B cell (primary cell): Measurements from ENCODE around the gene NBAS. TPM values are rescaled to one million over a fixed set of nuclear protein-coding genes. Genes with fewer than 3 reads are reported as not detected.

Experiments
- ATAC-seq: fragments of 200-7000 bp; cut with Tn5 transposase; one replicate; pipeline ENCODE4 v1.10.0; 2021; ENCODE audit warnings: low read depth, mild to moderate bottlenecking, moderate number of reproducible peaks, moderate library complexity
- CTCF ChIA-PET: fragments of 350-600 bp; sonication (Branson Sonifier 250); formaldehyde crosslinking; loops from one replicate; lab custom pipeline; 2021; ENCODE audit warnings: antibody characterized with exemption, inconsistent platforms; lab: Charles Lee
- POLR2A ChIA-PET: fragments of 350-600 bp; sonication (Branson Sonifier 250); formaldehyde crosslinking; loops from one replicate; lab custom pipeline; 2021; ENCODE audit warnings: antibody characterized with exemption; lab: Charles Lee
- DNase-seq: peaks from one replicate; pipeline ENCODE4 v3.0.0; 2013
- H2AFZ ChIP-seq: 2 replicates; pipeline ENCODE4 v1.6.1; 2012; ENCODE audit warnings: mild to moderate bottlenecking, low read depth, low read length; ENCODE audit not compliant: insufficient read depth, poor library complexity, severe bottlenecking
- H3K27ac ChIP-seq, 2 donors: 1 replicate in 1 of 2; 2 replicates in 1 of 2; pipeline ENCODE4 v1.5.1; 2012 to 2013; ENCODE audit warnings: low read length in 2 of 2, mild to moderate bottlenecking in 2 of 2, moderate library complexity in 1 of 2
- H3K27me3 ChIP-seq, 4 experiments: fragments of 200-600 bp in 1 of 4; sonication (generic) in 1 of 4; replicated peaks in 1 of 4; 1 replicate in 2 of 4; 2 replicates in 2 of 4; pipeline versions ENCODE4 v1.6.1 to v1.7.0; 2013 to 2016; ENCODE audit warnings: low read length in 3 of 4, mild to moderate bottlenecking in 2 of 4, mixed read lengths in 1 of 4, moderate library complexity in 1 of 4; ENCODE audit not compliant: insufficient read depth in 4 of 4, control insufficient read depth in 3 of 4; ENCODE audit errors: control extremely low read depth in 1 of 4
- H3K36me3 ChIP-seq, 2 experiments: replicated peaks in 1 of 2; 1 replicate in 1 of 2; 2 replicates in 1 of 2; pipeline versions ENCODE4 v1.6.1 to v1.7.1; 2013; ENCODE audit warnings: low read length in 1 of 2; ENCODE audit not compliant: insufficient read depth in 2 of 2, control insufficient read depth in 1 of 2; ENCODE audit errors: control extremely low read depth in 1 of 2, extremely low read depth in 1 of 2
- H3K4me1 ChIP-seq, 2 donors: fragments of 200-600 bp in 1 of 2; sonication (generic) in 1 of 2; 1 replicate in 1 of 2; 2 replicates in 1 of 2; pipeline versions ENCODE4 v1.5.1 to v1.6.1; 2013 to 2017; ENCODE audit warnings: low read length in 2 of 2; ENCODE audit not compliant: control insufficient read depth in 2 of 2, insufficient read depth in 2 of 2
- H3K4me2 ChIP-seq: replicated peaks from 2 replicates; pipeline ENCODE3; 2012; ENCODE audit warnings: mild to moderate bottlenecking, low read depth, low read length; ENCODE audit not compliant: poor library complexity, severe bottlenecking
- H3K4me3 ChIP-seq, 5 experiments: fragments of 200-600 bp in 1 of 5; sonication (generic) in 1 of 5; 1 replicate in 3 of 5; 2 replicates in 2 of 5; pipeline versions ENCODE4 v1.5.1 to v1.7.0; 2011 to 2016; ENCODE audit warnings: low read length in 4 of 5, mild to moderate bottlenecking in 4 of 5, low read depth in 2 of 5, control low read depth in 1 of 5, moderate library complexity in 1 of 5; ENCODE audit not compliant: insufficient read depth in 1 of 5; ENCODE audit errors: control extremely low read depth in 1 of 5, extremely low read depth in 1 of 5
- H3K79me2 ChIP-seq: fragments of 200-600 bp; sonication (generic); one replicate; pipeline ENCODE4 v1.6.0; 2016; ENCODE audit warnings: low read length; ENCODE audit not compliant: control insufficient read depth, insufficient read depth
- H3K9ac ChIP-seq: fragments of 200-600 bp; sonication (generic); 2 replicates; pipeline ENCODE4 v1.6.1; 2017; ENCODE audit warnings: mild to moderate bottlenecking, low read length, moderate library complexity
- H3K9me3 ChIP-seq, 3 donors: one replicate each; pipeline versions ENCODE4 v1.6.1 to v1.7.1; 2013; ENCODE audit warnings: low read length in 2 of 3; ENCODE audit not compliant: control insufficient read depth in 2 of 3, insufficient read depth in 1 of 3; ENCODE audit errors: control extremely low read depth in 1 of 3
- H4K20me1 ChIP-seq: 2 replicates; pipeline ENCODE4 v1.6.0; 2012; ENCODE audit warnings: mild to moderate bottlenecking, low read length; ENCODE audit not compliant: insufficient read depth, control insufficient read depth, poor library complexity, severe bottlenecking
- H3K27ac Mint-ChIP-seq: one replicate; pipeline ENCODE4 v1.8.0; 2021; ENCODE audit warnings: mixed read lengths
- H3K27me3 Mint-ChIP-seq: one replicate; pipeline ENCODE4 v1.8.0; 2021; ENCODE audit warnings: mixed read lengths
- H3K4me1 Mint-ChIP-seq: one replicate; pipeline ENCODE4 v1.8.0; 2021; ENCODE audit warnings: mixed read lengths
- H3K4me3 Mint-ChIP-seq: one replicate; pipeline ENCODE4 v1.8.0; 2021; ENCODE audit warnings: mixed read lengths
- H3K9me3 Mint-ChIP-seq: one replicate; pipeline ENCODE4 v1.8.0; 2022; ENCODE audit warnings: mixed read lengths; ENCODE audit not compliant: insufficient read depth
- CTCF ChIP-seq: fragments of 200-600 bp; IDR thresholded peaks from one replicate; pipeline ENCODE4 v1.8.0; 2022; ENCODE audit warnings: antibody characterized with exemption, mild to moderate bottlenecking
- EZH2 ChIP-seq: IDR thresholded peaks from 2 replicates; pipeline ENCODE4 v1.6.1; 2012; ENCODE audit warnings: borderline replicate concordance, low read depth, mild to moderate bottlenecking, moderate library complexity, low read length; ENCODE audit not compliant: insufficient read depth, poor library complexity, severe bottlenecking
- WGBS: methylation state at CpG from one replicate; pipeline ENCODE4 v1.1.5; 2013; ENCODE audit warnings: missing lambda C conversion rate; ENCODE audit not compliant: insufficient coverage; 5-methylcytosine and 5-hydroxymethylcytosine counted together
- intact Hi-C: fragments of 100-400 bp; cut with micrococcal nuclease; formaldehyde crosslinking; loops from one replicate; pipeline ENCODE4 v1.10.0; 2022
- polyA plus RNA-seq: library from polyadenylated mRNA; depleted of rRNA; stranded (reverse); fragments of >200 nt; gene quantifications from 2 replicates; pipeline ENCODE4 v1.2.3, GENCODE V29; 2012
- total RNA-seq, 2 donors: library from RNA; stranded (reverse); fragments of 120-200 nt in 1 of 2; gene quantifications; 1 replicate in 1 of 2; 2 replicates in 1 of 2; pipeline versions ENCODE4 v1.2.3 to v1.2.4, GENCODE V29; 2013 to 2022

Gene NBAS
- total and polyA plus RNA-seq, 2 donors (not counting 1 experiment from before 2014, with no cell fraction given): 10.6 to 37.3 TPM

- ATAC-seq (peak; percentile 25), DNase-seq (no peak)
- Histone ChIP-seq H4K20me1 (no peaks in the 10 kb centered on the region), H2AFZ (peak overlapping the region; percentile 91), H3K4me3 (peak overlapping the region; percentile 72 to 89 (median 76)), H3K4me1 (peaks cover 12 to 15% of the 10 kb centered on the region in 2 donors), H3K27ac (peak overlapping the region in 1 of 2 donors; percentile 69), H3K27me3 (no peaks in the 10 kb centered on the region), H3K36me3 (no peaks in the 10 kb centered on the region), H3K9me3 (no peaks in the 10 kb centered on the region), H3K9ac (peak overlapping the region; percentile 86), H3K4me2 (peak overlapping the region; percentile 75), H3K79me2 (peaks cover 37% of the 10 kb centered on the region)
- ChIA-PET POLR2A (interaction anchor here (0.9 to 1.2 kb wide), 2 partner anchors 29 to 30 kb away, joined by 3 read pairs; partner anchors contain the start of gene DDX1), CTCF (interaction anchor here (0.7 to 5.2 kb wide), 3 partner anchors 11 to 15 kb away, joined by 3 to 34 read pairs (median 4); no protein-coding TSS in a partner anchor)
- intact Hi-C loops: loop anchor here (1.0 kb wide), 1 partner anchor 30 kb away; the partner anchor contains the start of gene DDX1
- Mint-ChIP-seq H3K4me1 (peaks cover 38% of the 10 kb centered on the region), H3K27me3 (peaks cover 10% of the 10 kb centered on the region), H3K9me3 (no peaks in the 10 kb centered on the region), H3K4me3 (peak overlapping the region; percentile 100), H3K27ac (peak overlapping the region; percentile 98)
- TF ChIP-seq CTCF (no peak), EZH2 (no peak)
- WGBS: 12% methylated on average over 11 of the region's 13 CpGs
These were observed 625 bp upstream of the NBAS start for GRCh38 chr2:15561574-15562344.
